ENCODE results near the gene TXNDC11.
"Not testable (repeated sequence)": the region's sequence is repeated elsewhere in the genome, so short reads cannot be mapped to it uniquely, and the experiment has no call there.

Gene TXNDC11, protein sequence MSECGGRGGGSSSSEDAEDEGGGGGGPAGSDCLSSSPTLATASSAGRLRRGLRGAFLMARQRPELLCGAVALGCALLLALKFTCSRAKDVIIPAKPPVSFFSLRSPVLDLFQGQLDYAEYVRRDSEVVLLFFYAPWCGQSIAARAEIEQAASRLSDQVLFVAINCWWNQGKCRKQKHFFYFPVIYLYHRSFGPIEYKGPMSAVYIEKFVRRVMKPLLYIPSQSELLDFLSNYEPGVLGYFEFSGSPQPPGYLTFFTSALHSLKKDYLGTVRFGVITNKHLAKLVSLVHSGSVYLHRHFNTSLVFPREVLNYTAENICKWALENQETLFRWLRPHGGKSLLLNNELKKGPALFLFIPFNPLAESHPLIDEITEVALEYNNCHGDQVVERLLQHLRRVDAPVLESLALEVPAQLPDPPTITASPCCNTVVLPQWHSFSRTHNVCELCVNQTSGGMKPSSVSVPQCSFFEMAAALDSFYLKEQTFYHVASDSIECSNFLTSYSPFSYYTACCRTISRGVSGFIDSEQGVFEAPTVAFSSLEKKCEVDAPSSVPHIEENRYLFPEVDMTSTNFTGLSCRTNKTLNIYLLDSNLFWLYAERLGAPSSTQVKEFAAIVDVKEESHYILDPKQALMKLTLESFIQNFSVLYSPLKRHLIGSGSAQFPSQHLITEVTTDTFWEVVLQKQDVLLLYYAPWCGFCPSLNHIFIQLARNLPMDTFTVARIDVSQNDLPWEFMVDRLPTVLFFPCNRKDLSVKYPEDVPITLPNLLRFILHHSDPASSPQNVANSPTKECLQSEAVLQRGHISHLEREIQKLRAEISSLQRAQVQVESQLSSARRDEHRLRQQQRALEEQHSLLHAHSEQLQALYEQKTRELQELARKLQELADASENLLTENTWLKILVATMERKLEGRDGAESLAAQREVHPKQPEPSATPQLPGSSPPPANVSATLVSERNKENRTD
- long read RNA-seq, transcript TXNDC11-201 (12 exons, 3,140 nt), result major isoform, 5 of 32 reads
- long read RNA-seq, partial matches to known transcripts, result 2 of 32 reads
- long read RNA-seq, other reads (novel, unspliced or antisense), result 25 of 32 reads

GRCh38 chr16:11742536-11743307, at the start of gene TXNDC11:
Gene TXNDC11 (minus strand): TSS chr16:11742857. CDS start chr16:11742730, 127 bp downstream.
- TF ChIP-seq CTCF (IDR thresholded peaks at IDR 0.05; ENCODE audit: insufficient read depth, low read length) (no peak), POLR2AphosphoS5 (IDR thresholded peaks at IDR 0.05; ENCODE audit: low read depth) (peak; percentile 56), SPI1 (IDR thresholded peaks at IDR 0.05; ENCODE audit: borderline replicate concordance, low read depth) (no peak; the same call in 1 of the 2 replicates)
- TF ChIP-seq, protein P1, sequence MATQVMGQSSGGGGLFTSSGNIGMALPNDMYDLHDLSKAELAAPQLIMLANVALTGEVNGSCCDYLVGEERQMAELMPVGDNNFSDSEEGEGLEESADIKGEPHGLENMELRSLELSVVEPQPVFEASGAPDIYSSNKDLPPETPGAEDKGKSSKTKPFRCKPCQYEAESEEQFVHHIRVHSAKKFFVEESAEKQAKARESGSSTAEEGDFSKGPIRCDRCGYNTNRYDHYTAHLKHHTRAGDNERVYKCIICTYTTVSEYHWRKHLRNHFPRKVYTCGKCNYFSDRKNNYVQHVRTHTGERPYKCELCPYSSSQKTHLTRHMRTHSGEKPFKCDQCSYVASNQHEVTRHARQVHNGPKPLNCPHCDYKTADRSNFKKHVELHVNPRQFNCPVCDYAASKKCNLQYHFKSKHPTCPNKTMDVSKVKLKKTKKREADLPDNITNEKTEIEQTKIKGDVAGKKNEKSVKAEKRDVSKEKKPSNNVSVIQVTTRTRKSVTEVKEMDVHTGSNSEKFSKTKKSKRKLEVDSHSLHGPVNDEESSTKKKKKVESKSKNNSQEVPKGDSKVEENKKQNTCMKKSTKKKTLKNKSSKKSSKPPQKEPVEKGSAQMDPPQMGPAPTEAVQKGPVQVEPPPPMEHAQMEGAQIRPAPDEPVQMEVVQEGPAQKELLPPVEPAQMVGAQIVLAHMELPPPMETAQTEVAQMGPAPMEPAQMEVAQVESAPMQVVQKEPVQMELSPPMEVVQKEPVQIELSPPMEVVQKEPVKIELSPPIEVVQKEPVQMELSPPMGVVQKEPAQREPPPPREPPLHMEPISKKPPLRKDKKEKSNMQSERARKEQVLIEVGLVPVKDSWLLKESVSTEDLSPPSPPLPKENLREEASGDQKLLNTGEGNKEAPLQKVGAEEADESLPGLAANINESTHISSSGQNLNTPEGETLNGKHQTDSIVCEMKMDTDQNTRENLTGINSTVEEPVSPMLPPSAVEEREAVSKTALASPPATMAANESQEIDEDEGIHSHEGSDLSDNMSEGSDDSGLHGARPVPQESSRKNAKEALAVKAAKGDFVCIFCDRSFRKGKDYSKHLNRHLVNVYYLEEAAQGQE (IDR thresholded peaks at IDR 0.05; ENCODE audit: insufficient replicate concordance, low read depth), result no peak
- DNase-seq (ENCODE audit: low read depth in 1 of 2, low spot score in 1 of 2), result peak; percentile 97 to 98
- Histone ChIP-seq H3K27ac (replicated peaks) (peak within 1 kb of the TSS; percentile 79), H3K4me3 (replicated peaks; ENCODE audit: insufficient read depth, low read length) (peak within 1 kb of the TSS; percentile 89), H3K27me3 (ENCODE audit: insufficient read depth, poor library complexity, severe bottlenecking) (no peaks in the 10 kb centered on the region)

GRCh38 chr16:11791144-11791828, 48.6 kb upstream of the TXNDC11 start:
- Histone ChIP-seq H3K27ac (replicated peaks) (no peak overlapping the region), H3K27me3 (ENCODE audit: insufficient read depth, poor library complexity, severe bottlenecking) (no peaks in the 10 kb centered on the region), H3K4me3 (replicated peaks; ENCODE audit: insufficient read depth, low read length) (no peak overlapping the region)
- TF ChIP-seq POLR2AphosphoS5 (IDR thresholded peaks at IDR 0.05; ENCODE audit: low read depth) (no peak), SPI1 (IDR thresholded peaks at IDR 0.05; ENCODE audit: borderline replicate concordance, low read depth) (no peak), CTCF (IDR thresholded peaks at IDR 0.05; ENCODE audit: insufficient read depth, low read length) (no peak), GABPA (IDR thresholded peaks at IDR 0.05; ENCODE audit: low read depth) (no peak)
- TF ChIP-seq, protein P1 (IDR thresholded peaks at IDR 0.05; ENCODE audit: insufficient replicate concordance, low read depth), result no peak
- no peak for DNase-seq (ENCODE audit: low read depth in 1 of 2, low spot score in 1 of 2)

- no peaks in the 10 kb centered on the region for H3K27me3 ChIP-seq (ENCODE audit: insufficient read depth, poor library complexity, severe bottlenecking)
- no peak overlapping the region for H3K4me3 ChIP-seq (replicated peaks; ENCODE audit: insufficient read depth, low read length)
- H3K27ac ChIP-seq (replicated peaks), result no peak overlapping the region
- DNase-seq (ENCODE audit: low read depth in 1 of 2, low spot score in 1 of 2), result no peak
- TF ChIP-seq, protein P1 (IDR thresholded peaks at IDR 0.05; ENCODE audit: insufficient replicate concordance, low read depth), result no peak
- TF ChIP-seq GABPA (IDR thresholded peaks at IDR 0.05; ENCODE audit: low read depth), result 0 out of 2 replicates have a peak, but pooled peaks have one; percentile 18
Observed at GRCh38 chr16:11788914-11789313, 46.3 kb upstream of the TXNDC11 start.

- H3K27ac ChIP-seq (replicated peaks); H3K4me3 ChIP-seq (replicated peaks; ENCODE audit: insufficient read depth, low read length); DNase-seq (ENCODE audit: low read depth in 1 of 2, low spot score in 1 of 2); H3K27me3 ChIP-seq (ENCODE audit: insufficient read depth, poor library complexity, severe bottlenecking): not testable (repeated sequence)
Observed at GRCh38 chr16:11784980-11785599, 42.4 kb upstream of the TXNDC11 start.

Measured in HL-60 (cell line).